Activated effector memory CD4-positive, alpha-beta T cell treated with Interleukin-2 at 50 U/mL for 16 hours (primary cell): ENCODE data around the gene FEN1.

Experiments used
- DNase-seq: peaks from one replicate; pipeline ENCODE4 v3.0.0-alpha.2; 2020

FEN1 gene

GRCh38 chr11:61776561-61777075 is 16.1 kb upstream of the FEN1 start:
- DNase-seq = peak; percentile 27

GRCh38 chr11:61777234-61778090 is 15.2 kb upstream of the FEN1 start:
- peak; percentile 56 for DNase-seq

- DNase-seq = no peak
These were observed 14.3 kb upstream of the FEN1 start for GRCh38 chr11:61778357-61778886.

GRCh38 chr11:61778920-61779650 is 13.6 kb upstream of the FEN1 start:
- no peak for DNase-seq

GRCh38 chr11:61779666-61780525 is 12.8 kb upstream of the FEN1 start:
- no peak for DNase-seq

GRCh38 chr11:61780581-61781162 is 12.0 kb upstream of the FEN1 start:
- no peak for DNase-seq

- DNase-seq = no peak
These were observed 11.1 kb upstream of the FEN1 start for GRCh38 chr11:61781585-61781984.

- no peak for DNase-seq
These were observed 10.4 kb upstream of the FEN1 start for GRCh38 chr11:61782299-61782698.

- no peak for DNase-seq
These were observed 9.9 kb upstream of the FEN1 start for GRCh38 chr11:61782841-61783240.

- DNase-seq = no peak
These were observed 8.8 kb upstream of the FEN1 start for GRCh38 chr11:61783717-61784505.

- DNase-seq = no peak
These were observed 8.3 kb upstream of the FEN1 start for GRCh38 chr11:61784506-61784805.

- DNase-seq = no peak
These were observed 6.8 kb upstream of the FEN1 start for GRCh38 chr11:61785837-61786402.

GRCh38 chr11:61787928-61788491 is 4.7 kb upstream of the FEN1 start:
- DNase-seq = no peak

GRCh38 chr11:61791737-61792309 is 888 bp upstream of the FEN1 start:
- DNase-seq = no peak

GRCh38 chr11:61793083-61793828 is 545 bp downstream of the FEN1 start:
- no peak for DNase-seq

GRCh38 chr11:61793829-61794204 is 1.1 kb downstream of the FEN1 start:
- no peak for DNase-seq

- no peak for DNase-seq
These were observed 1.9 kb downstream of the FEN1 start for GRCh38 chr11:61794579-61794978.

- DNase-seq = no peak
These were observed 2.7 kb downstream of the FEN1 start for GRCh38 chr11:61795459-61795858.

GRCh38 chr11:61795876-61796526 is 3.3 kb downstream of the FEN1 start:
- no peak for DNase-seq
